ENCODE measurements around the gene HES4. TPM values are rescaled to one million over a fixed set of nuclear protein-coding genes. Genes with fewer than 3 reads are reported as not detected.
A peak's percentile ranks its signal among the peaks of the same experiment; 100 is the strongest.

Gene HES4
- total and polyA plus RNA-seq, 10 of the 15 experiments (the other 5 are each of a cell fraction or from before 2014, with no cell fraction given): 0.44 to 1.7 (median 0.85) TPM; not detected in 5

- TF ChIP-seq, protein P1, sequence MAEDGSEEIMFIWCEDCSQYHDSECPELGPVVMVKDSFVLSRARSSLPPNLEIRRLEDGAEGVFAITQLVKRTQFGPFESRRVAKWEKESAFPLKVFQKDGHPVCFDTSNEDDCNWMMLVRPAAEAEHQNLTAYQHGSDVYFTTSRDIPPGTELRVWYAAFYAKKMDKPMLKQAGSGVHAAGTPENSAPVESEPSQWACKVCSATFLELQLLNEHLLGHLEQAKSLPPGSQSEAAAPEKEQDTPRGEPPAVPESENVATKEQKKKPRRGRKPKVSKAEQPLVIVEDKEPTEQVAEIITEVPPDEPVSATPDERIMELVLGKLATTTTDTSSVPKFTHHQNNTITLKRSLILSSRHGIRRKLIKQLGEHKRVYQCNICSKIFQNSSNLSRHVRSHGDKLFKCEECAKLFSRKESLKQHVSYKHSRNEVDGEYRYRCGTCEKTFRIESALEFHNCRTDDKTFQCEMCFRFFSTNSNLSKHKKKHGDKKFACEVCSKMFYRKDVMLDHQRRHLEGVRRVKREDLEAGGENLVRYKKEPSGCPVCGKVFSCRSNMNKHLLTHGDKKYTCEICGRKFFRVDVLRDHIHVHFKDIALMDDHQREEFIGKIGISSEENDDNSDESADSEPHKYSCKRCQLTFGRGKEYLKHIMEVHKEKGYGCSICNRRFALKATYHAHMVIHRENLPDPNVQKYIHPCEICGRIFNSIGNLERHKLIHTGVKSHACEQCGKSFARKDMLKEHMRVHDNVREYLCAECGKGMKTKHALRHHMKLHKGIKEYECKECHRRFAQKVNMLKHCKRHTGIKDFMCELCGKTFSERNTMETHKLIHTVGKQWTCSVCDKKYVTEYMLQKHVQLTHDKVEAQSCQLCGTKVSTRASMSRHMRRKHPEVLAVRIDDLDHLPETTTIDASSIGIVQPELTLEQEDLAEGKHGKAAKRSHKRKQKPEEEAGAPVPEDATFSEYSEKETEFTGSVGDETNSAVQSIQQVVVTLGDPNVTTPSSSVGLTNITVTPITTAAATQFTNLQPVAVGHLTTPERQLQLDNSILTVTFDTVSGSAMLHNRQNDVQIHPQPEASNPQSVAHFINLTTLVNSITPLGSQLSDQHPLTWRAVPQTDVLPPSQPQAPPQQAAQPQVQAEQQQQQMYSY (CRISPR knock-in tag; IDR thresholded peaks at IDR 0.05): no peak
- TF ChIP-seq BRCA1 (IDR thresholded peaks at IDR 0.05; ENCODE audit: low read depth, low read length) (no peak), NRF1 (conservative IDR thresholded peaks at IDR 0.05; ENCODE audit: low read depth, low read length) (no peak), MEF2B (IDR thresholded peaks at IDR 0.05; ENCODE audit: partially characterized antibody, poor library complexity, severe bottlenecking) (peak; percentile 69), FOS (IDR thresholded peaks at IDR 0.05; ENCODE audit: borderline replicate concordance, extremely low read depth, insufficient read length) (no peak), PBX3 (IDR thresholded peaks at IDR 0.05; ENCODE audit: insufficient replicate concordance, low read depth, low read length) (no peak), SREBF1 (IDR thresholded peaks at IDR 0.05; ENCODE audit: low read length) (no peak), NFXL1 (IDR thresholded peaks at IDR 0.05; ENCODE audit: borderline replicate concordance) (no peak), CEBPB (IDR thresholded peaks at IDR 0.05; ENCODE audit: borderline replicate concordance in 1 of 2, low read depth in 2 of 2, low read length in 2 of 2) (no peak), REST (IDR thresholded peaks at IDR 0.05; ENCODE audit: low read depth, low read length) (no peak), RELA (IDR thresholded peaks at IDR 0.05; ENCODE audit: borderline replicate concordance, partially characterized antibody) (no peak), RCOR1 (conservative IDR thresholded peaks at IDR 0.05; ENCODE audit: low read depth, low read length) (no peak), RFX5 (IDR thresholded peaks at IDR 0.05; ENCODE audit: low read depth, low read length) (no peak), RUNX3 (IDR thresholded peaks at IDR 0.05; ENCODE audit: low read length) (peak; percentile 59), SMARCA5 (IDR thresholded peaks at IDR 0.05) (peak; percentile 19; the same call in 1 of the 2 replicates), SIN3A (IDR thresholded peaks at IDR 0.05; ENCODE audit: low read depth, low read length) (no peak), CREM (IDR thresholded peaks at IDR 0.05; ENCODE audit: low read depth) (no peak)
- TF ChIP-seq, protein P2, sequence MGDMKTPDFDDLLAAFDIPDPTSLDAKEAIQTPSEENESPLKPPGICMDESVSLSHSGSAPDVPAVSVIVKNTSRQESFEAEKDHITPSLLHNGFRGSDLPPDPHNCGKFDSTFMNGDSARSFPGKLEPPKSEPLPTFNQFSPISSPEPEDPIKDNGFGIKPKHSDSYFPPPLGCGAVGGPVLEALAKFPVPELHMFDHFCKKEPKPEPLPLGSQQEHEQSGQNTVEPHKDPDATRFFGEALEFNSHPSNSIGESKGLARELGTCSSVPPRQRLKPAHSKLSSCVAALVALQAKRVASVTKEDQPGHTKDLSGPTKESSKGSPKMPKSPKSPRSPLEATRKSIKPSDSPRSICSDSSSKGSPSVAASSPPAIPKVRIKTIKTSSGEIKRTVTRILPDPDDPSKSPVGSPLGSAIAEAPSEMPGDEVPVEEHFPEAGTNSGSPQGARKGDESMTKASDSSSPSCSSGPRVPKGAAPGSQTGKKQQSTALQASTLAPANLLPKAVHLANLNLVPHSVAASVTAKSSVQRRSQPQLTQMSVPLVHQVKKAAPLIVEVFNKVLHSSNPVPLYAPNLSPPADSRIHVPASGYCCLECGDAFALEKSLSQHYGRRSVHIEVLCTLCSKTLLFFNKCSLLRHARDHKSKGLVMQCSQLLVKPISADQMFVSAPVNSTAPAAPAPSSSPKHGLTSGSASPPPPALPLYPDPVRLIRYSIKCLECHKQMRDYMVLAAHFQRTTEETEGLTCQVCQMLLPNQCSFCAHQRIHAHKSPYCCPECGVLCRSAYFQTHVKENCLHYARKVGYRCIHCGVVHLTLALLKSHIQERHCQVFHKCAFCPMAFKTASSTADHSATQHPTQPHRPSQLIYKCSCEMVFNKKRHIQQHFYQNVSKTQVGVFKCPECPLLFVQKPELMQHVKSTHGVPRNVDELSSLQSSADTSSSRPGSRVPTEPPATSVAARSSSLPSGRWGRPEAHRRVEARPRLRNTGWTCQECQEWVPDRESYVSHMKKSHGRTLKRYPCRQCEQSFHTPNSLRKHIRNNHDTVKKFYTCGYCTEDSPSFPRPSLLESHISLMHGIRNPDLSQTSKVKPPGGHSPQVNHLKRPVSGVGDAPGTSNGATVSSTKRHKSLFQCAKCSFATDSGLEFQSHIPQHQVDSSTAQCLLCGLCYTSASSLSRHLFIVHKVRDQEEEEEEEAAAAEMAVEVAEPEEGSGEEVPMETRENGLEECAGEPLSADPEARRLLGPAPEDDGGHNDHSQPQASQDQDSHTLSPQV (IDR thresholded peaks at IDR 0.05): no peak
These were observed 33.1 kb downstream of the HES4 start (continued) for GRCh38 chr1:966704-967300.

Data from GM12878 (cell line).